Stimulated activated CD4-positive, alpha-beta T cell treated with anti-CD3 and anti-CD28 coated beads, Interleukin-4, amount 100 ng/mL, for 4 hours (primary cell): ENCODE results near the gene PHC2.

ENCODE experiments used
- DNase-seq, 2 experiments: peaks; one replicate each; pipeline ENCODE4 v3.0.0-alpha.2; 2020

Gene PHC2

DNA sequence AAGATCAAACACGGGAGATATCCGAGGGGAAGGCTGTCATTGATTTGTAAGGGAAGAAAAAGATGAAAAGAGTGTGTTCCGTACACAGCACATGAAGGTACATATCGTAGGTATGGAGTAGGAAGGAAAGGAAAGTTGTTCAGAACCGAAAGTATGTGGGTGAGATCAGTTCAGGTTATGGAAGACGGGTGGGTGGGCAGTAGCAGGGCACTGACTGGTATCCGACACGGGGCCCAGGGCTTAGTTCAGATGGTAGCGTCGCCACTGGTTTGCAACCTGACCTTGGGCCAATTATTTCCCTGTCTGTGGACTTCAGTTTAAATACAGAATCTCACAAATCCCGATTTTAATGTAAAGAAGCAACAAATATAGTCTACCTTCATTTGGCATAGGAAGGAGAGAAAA is 82.2 kb downstream of the PHC2 start:
- DNase-seq = peak; percentile 29 to 54

DNA sequence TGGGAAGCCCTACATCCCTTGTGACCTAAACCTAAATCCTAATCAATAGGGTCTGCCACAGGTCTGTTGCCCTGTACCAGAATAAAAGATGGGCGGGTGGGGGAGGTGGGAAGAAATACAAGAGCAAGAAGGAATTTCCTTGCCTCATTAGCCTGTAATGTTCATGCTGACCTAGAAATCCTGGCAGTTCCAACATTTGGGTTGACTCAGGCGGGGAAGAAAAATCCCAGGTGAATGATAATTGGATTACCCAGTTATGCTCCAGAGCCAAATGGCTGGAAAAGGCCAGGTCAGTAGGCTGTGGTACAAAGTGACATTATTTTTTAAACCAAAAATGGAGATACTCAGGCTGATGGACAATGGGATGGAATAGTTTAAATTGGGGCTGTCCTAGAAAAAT is 82.7 kb downstream of the PHC2 start:
- no peak for DNase-seq

DNA sequence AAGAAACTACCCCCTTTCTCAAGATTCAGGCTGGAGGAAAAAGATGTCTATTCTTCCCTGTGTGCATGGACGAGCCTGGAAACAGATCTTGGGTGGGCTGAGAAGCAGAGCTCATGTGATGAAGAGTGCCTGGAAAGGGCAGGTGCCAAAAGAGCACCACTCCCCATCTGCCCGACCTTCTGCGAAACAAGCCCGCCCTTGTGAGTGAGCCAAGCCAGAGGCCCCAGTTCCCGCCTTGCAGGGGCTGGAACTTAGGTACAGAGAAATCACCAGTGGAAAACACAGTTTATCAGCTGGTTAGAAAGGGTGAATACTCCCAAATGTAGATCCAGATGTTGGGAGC is 83.3 kb downstream of the PHC2 start:
- no peak for DNase-seq

DNA sequence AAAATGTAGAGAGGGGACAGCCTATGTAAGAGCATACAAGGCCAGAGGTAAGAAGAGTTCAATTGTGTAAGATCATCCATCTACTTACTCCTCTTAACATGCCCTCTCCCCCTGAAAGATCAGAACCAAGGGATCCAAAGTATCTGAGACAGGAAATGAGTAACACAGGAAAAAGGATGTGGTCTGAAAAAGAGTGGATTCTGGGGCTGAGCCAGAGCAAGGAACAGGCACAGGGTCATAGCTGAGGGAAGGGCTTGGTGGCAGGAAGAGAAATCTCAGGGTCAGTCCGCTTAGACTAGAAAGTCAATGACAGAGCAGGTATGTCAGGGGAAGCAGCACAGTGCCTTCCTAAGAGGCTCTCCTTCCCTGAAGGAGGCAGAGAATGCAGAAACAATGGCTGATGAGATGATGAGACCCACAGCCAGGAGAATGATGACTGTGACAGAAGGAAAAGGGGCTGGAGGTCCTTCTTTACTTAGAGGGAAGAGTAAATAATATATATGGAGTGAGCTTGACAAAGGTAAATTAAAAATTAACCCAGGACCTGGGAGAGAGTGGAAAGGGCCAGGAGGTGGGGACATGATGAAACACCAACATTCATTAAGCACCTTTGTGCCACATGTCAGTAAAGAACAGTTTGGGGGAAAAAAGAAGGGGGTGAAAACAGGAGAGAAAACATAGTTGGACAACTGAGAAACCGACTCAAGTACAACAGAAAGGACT is 83.8 kb downstream of the PHC2 start:
- DNase-seq = no peak

DNA sequence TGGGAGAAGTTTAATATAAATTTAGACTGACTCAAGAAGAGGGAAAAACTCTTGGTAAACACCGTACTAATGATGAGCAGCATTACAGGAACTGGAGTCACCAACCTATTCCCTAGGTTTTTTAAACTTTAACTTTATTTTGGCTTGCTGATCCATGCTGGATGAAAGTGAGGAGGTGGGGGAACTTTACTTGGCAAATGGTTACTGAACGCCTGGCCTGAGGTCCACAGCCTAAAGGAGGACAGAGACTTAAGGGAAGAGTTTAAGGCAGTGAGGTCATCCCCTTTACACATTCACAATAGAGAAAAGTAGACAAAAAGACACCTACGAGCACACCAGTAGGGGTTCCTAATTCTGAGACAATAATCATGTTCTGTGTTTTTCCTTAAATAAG is 84.4 kb downstream of the PHC2 start:
- no peak for DNase-seq

DNA sequence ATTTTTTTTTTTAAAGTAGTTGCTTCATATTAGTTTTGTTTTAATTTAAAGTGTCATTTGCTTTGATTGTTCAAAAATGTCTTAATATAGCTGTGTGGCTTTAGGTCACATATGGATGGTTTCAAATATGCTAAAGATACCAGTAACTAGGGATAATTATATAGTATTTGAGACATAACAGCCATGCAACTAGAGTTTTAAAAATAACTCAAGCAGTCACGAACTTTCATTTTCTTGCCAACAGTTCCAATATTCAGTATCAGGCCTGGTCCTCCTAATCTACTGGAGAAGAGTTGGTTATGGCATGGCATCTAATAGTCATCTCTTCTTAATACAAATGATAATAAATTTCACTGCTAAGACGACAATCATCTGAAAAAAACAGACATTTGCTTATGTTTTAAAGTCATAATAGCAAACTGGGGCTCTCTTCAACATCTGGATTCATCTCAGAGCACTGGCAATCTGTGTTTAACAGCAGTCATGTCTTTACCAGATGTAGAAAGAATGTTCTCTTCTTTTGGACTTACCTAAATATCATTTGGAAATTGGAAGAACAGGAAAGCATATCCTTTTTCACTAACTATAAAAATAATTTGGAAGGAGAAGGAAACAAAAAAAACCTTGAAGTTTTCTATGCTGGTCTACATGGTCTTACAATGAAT is 85.9 kb downstream of the PHC2 start:
- no peak for DNase-seq

DNA sequence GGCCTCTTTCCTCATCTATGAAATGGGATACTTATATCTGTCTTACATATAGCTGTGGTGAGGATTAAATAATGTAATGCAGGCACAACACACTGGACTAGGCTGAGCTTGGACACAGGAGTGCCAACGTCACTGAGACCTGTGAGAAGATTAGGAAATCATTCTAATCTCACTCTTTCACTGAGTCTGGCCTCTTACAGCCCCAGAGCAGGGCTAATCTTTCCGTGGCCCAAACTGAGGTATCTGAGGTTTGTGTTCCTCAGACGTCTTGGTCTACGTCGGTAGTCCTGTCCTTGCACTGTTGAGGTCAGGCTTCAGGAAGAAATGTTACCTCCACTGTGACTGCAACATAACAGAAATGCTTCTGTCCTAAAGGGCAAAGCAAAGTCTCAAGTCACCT is 87.4 kb downstream of the PHC2 start:
- no peak for DNase-seq

DNA sequence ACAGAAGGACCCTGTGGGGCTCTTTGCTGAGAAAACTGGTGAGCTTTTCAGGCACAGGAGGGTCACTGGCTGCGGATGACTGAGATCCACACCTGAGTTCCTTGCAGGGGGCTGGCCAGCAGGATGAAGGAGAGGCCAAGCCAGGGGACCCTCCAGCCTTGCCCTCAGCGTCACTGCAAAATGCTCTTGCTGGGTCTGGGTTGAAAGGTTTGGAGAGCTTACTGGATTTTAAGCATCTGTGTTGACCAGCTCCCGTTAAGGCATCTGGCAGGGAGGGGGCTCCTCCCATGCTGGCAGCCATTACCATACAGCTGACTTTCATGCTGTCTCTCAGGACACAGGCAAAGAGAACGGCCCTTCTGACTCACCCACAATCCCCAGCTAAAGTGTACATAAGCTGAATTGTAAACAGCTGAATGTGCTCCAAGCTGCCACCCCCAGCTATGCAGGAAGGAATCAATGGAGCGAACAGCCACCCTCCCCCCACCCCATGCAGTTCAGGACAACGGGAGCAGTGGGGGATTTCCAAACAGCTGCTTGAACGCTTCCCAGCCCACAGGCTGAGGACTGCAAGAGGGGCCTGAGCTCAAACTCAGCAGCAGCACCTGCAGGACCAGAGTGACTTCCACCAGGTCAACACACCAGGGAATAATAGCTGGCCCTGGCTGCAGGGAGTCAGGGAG is 88.7 kb downstream of the PHC2 start:
- no peak for DNase-seq

DNA sequence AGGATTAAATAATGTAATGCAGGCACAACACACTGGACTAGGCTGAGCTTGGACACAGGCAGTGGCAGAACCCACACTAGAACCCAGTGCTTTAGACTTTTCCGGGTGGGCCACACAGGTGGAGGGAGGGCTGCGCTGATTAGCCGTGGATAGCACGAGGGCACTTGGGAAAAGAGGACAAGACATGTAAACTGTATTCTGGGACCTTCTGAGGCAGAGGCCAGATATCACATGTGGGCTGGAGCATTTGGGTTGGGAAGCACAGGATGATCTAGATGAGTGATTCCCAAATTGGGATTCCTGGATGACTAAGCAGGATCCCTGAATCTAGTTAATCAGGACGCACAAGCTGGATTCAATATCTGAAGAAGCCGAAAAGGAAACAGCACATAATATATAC is 89.7 kb downstream of the PHC2 start:
- DNase-seq = no peak

DNA sequence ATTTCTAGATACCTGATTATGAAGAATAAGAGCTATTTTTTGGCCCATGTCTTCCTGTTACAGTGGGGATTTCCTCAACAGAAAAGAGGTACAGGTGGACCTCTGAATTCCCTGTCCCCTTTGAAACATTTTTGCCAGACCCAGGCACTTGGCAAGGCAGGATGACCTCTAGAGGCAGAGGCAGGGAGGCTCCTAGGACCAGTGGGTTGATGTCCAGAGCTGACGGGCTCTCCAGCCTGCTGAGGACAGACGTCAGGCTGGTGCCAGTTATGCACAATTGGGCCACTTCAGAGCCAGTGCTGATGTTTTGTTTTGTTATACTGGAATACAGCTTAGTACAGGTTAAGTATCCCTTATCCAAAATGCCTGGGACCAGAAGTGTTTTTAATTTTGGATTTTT is 91.5 kb downstream of the PHC2 start:
- DNase-seq = no peak

DNA sequence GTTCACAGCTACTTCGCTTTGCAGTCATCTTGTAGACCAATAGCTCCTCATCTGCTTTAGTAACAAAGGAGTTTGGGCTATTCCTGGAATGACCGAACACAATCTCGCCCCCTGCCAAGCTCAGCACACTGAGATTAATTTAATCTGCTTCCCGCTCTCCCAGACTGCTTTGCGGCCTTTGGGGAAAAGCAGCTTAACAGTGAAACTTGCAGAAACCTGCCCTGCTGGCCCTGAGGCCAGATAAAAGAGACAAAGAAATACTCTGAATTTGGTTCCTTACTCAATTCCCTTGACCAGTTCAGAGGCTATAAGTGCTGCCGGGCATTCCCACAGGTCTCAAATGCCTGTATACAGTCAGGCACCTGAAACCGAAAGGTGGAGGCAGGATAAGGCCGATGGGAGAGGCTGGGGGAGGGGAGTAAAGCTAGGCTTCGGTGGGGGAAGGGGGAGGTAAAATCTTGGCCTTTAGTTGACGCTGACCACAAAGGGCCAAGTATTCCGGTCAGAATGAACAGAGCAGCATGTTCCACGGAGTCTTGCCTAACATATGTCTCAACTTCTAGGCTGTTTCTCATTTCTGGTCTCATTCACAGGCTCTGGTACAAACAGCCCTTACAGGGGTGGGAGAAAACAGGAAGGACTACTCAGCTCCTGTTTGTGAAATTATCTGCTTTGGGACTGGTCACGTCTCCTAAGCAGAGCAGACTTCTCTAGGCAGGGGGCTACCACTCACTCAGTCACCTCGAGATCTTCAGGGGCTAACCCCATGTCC is 92.3 kb downstream of the PHC2 start:
- no peak for DNase-seq

DNA sequence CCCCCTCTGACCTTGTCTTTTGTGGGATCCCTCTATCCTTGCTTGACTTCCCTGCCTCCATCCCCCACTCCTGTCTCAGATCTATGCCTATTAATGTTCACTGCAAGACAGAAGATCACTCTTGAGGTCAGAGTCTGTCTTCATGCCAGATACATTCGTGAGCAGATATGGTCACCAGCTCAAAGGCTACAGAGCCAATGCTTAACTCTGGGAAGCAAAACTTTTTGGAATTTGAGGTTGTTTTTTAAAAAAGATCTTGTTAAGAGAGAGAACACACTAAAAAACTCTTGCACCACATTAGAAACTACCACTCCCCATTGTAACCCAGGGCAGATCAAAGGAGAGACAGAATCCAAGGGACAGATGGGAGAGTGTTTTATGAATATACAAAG is 92.9 kb downstream of the PHC2 start:
- no peak for DNase-seq

DNA sequence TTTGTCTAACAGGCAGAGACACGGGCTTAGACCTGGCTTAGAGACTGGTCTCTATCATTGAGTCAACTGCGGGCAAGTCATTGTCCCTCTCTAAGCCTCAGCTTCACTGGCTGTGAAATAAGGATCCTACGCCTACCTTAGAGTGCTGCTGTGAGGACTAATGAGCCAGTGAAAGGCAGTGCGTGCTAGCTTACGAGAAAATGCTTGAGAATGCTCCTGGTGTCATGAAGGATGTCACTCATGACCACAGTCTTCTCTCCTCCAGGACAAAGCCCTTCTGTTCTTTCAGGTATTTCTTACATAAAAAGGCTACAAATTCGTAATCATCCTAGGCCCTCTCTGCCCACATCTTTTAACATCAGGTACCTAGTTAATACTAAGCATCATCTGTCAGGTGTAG is 93.5 kb downstream of the PHC2 start:
- no peak for DNase-seq

DNA sequence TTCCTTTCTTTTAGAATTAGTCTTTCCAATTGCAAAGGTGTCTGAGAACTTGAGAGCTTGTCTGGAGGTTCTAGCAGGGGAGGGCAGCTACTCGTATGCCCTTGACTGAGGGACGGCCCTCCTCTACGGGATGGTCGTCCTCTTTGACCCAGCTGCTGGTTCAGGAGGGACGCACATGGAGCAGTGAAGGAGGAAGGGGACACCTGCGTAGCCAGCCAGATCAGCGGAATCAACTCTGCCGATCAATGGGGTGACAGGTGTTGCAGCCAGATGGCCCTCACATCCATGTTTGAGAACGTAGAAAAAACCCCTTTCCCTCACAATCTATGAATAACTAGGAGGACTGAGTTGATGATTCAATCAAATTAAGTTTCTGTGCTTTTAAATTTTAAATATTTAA is 94.3 kb downstream of the PHC2 start:
- DNase-seq = no peak

DNA sequence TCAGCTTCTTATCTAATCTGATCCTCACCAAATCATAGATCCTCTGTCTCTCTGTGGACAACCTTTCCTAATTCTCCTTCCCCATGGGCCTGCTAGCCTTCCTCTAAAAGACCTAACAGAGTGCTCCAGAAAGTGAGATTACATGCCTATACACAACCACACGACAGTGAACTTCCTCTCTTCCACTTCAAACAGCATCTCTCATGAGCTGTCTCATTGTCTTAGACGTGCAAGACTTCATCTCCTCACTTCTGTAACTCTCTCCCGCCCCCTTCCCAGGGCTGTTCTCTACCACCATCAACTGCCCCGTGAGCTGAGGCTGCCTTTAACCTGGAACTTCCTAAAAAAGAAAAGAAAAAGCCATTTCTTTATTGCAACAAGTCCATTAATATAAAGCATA is 95.9 kb downstream of the PHC2 start:
- no peak for DNase-seq

DNA sequence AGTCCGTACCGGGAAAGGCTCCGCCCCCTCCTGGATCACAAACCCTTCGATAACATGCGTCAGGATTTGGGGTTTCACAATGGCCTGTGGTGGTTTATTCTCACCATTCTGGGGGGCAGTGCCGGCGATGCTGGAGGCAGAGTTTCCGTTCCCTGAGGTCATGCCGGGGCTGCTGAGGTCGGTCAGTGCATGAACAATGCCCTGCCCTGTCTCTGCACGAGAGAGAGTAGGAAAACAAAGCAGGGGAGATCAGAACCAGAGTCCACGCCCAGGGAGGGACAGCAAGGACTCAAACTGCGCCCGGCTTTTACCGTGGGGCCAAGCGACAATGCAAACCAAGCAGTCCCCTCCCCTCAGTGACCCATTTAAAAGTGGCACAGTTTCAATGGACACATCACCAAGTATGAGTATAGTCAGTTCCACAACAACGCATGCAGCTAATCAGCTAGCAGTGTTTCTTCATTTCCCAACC is 96.8 kb downstream of the PHC2 start:
- DNase-seq = no peak

DNA sequence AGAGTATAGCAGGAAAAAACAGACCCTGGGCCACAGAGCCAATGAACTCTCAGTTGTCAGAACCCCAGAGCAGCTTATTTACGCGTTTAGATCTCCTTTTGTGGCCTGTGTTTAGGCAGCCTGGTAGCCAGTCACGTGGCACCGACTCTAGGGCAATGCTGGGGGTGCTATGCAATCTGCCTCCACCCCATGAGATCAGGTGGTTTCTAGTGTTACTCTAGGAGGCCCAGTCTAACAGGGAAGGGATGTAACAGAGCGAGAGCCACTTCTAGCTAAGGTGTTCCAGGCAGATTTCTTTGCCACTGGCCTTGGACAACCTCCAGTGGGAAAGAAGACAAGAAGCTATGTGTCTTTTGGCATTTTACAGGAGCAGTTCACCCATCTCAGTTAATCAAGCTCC is 98.0 kb downstream of the PHC2 start:
- no peak for DNase-seq

DNA sequence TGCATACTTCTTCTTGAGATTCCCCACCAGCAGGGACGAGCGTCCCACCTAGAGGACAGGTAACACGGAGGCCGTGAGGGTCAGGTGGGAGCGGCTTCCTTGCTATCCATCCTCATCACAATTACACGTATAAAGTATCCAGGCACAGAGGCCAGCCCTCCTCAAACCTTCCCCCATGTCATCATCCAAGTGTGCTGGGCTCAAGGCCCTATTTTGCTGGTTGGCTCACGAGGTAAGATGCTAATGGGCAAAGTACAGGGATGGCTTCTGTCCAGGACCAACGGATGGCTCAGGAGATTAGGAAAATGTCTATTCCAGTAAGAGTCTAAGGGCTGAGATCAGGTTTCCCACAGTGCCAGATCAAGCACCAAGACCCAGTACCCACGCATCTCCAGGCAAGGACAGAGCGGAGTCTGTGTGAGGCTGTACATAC is 98.5 kb downstream of the PHC2 start:
- DNase-seq = no peak

DNA sequence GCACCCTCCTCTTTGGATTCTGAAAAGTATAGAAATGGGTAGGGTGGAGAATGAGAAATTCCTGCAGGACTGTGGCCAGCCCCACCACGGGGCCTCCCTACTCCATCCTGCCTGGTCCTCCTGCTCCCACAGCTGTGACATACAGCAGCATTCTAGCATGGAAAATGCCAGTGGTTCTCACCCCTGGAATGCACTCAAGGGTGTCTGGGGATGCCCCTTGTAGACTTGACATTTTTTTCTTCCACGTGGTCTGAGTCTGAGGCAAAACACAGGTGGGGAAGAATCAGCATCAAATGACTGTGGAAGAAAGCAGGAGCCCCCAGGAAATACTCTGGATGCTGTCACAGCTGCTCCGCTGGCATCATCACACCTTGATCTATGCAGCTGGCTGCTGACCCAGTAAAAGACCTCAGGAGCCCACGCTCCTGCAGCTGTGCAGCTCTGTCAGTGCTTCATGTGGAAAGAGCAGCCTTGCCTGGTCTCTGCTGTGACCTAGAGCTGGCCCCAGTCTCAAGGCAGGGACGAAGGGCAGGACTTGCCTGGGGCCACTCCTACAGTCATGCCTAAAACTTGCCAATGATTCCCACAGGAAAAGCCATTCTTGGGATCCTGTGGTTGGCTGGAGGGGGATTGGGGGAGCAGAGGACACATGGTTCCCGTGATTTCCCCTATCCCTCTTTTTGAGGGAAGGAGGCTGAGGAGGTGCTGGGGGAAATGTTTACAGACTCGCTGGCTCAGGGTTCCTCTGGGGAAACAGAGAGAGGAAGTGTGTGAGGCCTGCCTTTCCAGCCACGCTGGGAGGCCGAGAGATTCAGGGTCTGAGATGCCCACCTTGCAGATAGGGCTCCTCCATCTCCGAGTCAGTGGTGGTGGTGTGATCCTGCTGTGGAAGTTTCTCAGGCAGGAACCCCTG is 99.2 kb downstream of the PHC2 start:
- no peak for DNase-seq

DNA sequence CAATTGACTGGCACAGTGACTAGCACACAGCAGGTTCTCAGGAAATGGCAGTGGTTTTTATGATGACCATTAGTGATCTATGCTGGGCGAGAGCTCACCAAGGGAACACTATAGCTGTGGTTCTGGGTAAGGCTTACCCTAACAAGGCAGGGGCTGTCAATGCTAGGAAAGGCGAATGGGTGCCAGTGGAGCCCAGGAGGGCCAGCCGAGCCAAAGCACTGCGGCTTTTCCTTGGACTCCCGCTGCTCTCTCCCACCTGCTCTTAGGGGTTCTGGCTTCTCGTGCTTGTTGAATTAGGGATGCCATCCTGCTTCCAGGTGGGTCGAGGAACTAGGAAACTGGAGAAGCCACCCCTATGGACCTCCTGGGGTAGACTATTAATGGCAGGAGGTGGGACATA is 100.0 kb downstream of the PHC2 start:
- DNase-seq = no peak

DNA sequence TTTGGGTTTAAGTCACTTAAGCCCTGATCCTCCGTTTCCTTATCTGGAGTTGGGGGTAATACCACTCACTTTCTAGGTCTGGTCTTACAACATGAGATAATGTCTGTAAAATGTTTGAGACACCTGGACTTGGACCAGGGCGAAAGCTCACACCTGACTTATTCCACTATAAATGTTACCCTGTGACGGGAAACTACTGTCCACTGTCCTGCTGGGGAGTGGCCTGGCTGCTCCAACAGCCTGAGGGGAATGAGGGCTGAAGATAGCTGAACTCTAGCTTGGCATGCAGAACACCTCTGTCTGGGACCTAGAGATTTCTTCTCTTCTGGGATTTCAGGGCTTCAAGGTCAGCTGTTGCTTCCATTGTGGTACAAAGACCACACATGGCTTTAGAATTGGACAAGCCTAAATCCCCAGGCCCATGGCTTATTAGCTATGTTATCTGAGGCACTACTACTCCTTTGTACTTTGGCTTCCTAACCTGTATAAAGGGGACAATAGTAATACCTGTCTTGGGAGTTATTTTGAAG is 100.5 kb downstream of the PHC2 start:
- no peak for DNase-seq
